GM18520 (cell line): ENCODE measurements around the gene SLC25A17.
"Not testable (repeated sequence)": the region's sequence is repeated elsewhere in the genome, so short reads cannot be mapped to it uniquely, and the experiment has no call there.

Experiments
- ATAC-seq: cut with Tn5 transposase; IDR thresholded peaks from one replicate; pipeline ENCODE4 v1.9.1; 2021; ENCODE audit not compliant: unreplicated experiment

SLC25A17 gene

DNA sequence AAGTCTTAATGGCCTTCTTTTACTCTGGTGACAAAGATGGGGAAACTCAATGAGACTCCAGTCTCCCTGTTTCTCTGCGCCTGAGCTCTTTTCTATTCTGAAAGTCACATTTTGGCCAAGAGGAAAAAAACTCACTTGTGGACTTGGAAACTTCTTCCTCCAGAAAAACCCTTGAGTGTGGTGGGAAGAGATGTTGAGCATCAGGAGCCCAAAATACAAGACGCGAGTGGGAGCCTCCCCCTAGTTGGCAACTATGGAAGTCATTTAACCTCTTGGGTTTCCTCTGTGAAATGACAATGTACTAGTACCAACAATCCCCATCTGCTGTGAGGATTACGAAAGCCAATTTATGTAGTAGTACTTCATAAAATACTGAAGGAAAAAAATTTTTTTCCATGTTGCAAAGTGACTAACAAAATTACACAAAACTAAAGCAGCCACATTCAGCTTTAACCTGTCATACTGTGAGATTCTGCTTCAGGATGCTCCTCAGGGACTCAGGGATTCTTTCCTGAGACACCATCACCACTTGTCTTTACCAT is 524 bp upstream of the SLC25A17 start:
- no peak for ATAC-seq

DNA sequence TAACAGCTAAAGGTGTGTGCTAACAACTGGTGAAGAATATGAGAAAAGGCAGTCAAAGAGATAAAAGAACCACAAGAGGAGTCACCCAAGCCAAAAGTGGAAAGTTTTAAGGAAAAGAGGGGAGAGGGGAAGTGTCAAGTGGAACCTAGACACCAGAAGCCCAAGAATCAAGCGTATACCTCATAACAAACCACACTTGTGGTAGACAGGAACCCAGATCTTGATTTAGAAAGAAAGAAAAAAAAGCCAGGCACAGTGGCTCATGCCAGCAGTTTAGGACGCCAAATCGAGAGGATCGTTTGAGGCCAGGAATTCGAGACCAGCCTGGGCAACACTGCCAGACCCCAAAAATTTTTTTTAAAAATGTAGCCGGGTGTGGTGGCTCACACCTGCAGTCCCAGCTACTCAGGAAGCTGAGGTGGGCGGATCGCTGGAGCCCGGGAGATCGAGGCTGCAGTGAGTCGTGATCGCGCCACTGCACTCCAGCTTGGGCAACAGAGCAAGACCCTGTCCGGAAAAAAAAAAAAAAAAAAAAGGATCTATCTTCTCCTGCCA is 877 bp downstream of the SLC25A17 start:
- no peak for ATAC-seq

- no peak for ATAC-seq
Observed at GRCh38 chr22:40817737-40818136, 1.4 kb downstream of the SLC25A17 start.

- no peak for ATAC-seq
Observed at GRCh38 chr22:40813912-40814315, 5.2 kb downstream of the SLC25A17 start.

DNA sequence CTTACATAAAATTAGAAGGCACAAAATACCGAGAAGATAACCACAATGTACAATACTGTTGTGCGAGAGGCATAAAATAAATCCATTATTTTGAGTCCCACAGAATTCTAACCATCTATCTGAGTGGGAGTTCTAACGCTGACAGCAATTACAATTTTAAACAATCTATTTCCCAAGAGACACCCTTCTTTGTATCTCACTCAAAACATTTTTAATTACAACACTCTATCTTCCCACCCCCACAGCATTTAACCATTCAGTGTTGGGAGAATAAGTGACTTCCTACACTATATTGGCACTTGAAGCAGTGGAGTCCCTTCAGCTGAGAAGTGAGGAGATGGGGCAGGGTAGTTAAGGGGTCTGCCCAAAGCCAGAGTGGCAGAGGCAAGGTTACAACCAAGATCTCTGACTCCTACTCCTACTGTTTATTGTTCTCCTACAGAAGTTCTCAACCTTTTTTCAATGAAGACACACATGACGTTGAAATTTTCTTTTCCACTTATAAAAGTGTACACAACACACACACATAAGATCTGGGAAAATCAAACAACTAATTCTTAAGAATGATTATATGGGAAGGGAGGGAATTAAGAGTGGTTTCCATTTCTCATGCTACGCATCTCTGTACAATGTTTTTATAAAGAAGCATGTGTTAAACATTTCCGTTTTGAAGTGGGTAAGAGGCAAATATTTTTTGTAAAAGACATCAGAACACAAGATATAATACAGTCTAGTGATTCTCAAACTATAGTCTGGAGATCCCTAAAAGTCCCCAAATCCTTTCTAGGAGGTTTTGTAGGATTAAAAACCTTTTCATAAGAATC is 10.9 kb downstream of the SLC25A17 start:
- no peak for ATAC-seq

DNA sequence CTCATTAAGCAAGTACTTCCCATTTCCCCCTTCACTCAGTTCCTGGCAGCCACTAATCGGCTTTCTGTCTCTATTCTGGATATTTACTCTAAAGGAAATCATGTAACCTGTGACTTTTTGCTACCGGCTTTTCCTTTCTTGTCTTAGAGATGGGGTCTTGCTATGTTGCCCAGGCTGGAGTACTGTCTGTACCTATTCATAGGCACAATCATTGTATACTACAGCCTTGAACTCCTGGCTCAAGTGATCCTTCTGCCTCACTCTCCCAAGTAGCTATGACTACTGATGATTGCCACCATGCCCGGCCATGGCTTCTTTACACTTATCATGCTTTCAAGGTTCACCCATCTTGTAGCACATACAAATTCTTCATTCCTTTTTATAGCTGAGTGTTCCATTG is 12.4 kb downstream of the SLC25A17 start:
- ATAC-seq = no peak

- ATAC-seq = no peak
Observed at GRCh38 chr22:40805699-40806203, 13.4 kb downstream of the SLC25A17 start.

DNA sequence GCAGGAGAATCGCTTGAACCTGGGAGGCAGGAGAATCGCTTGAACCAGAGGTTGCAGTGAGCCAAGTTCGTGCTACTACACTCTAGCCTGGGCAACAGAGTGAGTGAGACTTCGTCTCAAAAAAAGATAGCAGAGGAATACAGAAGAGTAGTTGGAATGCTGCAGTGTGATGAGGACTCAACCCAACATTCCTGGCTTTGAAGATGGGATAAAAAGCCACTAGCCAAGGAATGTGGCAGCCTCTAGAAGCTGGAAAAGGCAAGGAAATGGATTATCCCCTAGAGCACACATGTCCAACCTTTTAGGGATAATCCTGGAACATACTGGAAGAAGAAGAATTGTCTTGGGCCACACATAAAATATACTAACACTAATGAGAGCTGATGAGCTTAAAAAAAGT is 13.9 kb downstream of the SLC25A17 start:
- no peak for ATAC-seq

DNA sequence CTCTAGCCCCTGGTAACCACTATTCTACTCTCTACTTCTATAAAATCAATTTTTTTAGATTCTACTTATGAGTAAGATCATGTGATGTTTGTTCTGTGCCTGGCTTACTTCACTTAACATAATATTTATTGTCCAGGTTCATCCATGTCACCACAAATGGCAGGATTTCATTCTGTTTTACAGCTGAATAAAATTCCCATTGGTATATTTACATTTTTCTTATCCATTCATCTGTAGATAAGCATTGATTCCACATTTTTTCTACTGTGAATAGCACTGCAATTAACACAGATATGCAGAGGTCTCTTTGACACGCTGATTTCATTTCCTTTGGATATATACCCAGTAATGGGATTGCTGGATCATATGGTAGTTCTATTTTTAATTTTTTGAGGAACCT is 15.8 kb downstream of the SLC25A17 start:
- no peak for ATAC-seq

GRCh38 chr22:40799008-40799407 is 20.1 kb downstream of the SLC25A17 start:
- ATAC-seq = no peak

DNA sequence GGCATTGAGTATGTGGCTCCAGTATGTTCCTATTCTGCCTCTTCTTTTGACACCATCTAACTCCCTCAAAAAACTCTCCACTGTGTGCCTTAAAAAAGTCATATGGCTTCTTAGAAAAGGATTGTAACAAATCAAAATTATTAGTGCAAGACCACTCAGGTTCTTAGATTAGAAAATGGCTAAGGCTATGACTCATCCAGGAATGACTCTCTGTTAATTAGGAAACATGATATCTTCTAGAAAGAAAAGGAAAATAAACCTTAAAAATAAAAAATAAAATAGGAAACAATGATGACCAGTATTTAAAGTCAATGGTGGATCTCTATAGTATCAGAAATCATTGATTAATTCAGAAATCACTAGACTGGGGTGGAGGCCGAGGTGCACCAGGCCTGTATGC is 21.7 kb downstream of the SLC25A17 start:
- no peak for ATAC-seq

- ATAC-seq = no peak
Observed at GRCh38 chr22:40792451-40792850, 26.7 kb downstream of the SLC25A17 start.

DNA sequence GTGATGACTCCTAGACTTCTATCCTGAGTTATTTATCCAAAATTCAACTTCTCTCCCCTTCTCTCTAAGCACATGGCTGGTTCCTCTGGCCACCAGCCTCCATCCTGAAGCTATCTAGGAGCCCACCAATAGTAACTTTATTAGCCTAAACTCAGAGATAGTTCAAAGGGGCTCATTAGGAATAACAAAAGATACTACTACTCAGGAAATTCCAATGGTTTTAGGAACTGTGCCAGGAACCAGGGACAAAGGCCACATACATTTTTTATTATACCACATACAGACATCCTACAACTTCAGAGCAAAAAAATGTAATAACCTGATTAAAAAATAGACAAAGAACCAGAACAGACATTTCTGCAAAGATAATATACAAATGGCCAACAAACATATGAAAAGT is 27.9 kb downstream of the SLC25A17 start:
- ATAC-seq = no peak

DNA sequence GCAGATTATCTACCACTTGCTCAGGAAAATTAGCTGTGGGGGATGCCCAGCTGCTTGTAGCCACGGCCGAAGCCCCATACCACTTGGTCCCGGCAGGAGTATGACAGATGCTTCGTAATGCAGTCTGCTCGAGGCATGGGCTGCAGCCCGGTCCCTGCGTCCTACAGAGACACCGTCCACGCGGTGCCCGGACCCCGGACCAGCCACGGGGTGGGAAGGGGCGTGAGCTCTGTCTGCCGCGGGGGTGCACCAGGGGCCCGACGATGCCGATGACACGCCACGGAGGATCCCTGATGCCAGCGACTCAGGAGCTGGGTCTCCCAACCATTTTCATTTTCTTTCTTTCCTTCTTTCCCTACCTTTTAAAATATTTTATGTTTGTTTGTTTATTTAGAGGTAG is 30.0 kb downstream of the SLC25A17 start:
- ATAC-seq = no peak

GRCh38 chr22:40782521-40782920 is 36.6 kb downstream of the SLC25A17 start:
- no peak for ATAC-seq

DNA sequence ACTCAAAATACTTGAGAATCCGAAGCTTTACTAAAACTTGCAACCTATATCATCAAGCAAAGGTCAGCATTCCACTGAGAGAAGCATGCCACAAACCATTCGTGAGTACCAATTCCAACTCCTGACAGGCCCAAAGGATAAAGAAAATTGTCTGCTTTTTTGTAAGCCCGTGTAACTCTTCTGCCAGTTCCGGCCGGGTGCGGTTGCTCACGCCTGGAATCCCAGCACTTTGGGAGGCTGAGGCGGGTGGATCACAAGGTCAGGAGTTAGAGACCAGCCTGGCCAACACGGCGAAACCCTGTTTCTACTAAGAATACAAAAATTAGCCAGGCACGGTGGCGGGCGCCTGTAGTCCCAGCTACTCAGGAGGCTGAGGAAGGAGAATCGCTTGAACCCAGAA is 37.4 kb downstream of the SLC25A17 start:
- ATAC-seq = not testable (repeated sequence)

DNA sequence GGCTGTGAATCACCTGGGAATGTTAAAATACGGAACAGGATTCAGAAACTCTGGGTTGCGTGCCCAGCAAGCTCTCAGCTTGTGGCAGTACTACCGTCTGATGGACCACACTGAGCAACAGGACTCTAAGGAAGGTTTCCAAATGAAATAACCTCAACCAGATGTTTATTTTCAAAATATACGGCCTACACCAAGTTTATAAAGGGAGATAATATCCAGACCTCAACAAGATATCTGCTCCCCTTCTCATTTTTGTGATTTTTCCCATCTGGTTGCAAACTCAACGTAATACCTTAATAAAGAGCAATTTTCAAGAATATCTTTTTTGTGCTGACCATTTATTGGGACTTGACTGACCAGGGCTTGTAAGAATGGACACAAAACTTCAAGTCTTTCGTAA is 49.4 kb downstream of the SLC25A17 start:
- no peak for ATAC-seq

DNA sequence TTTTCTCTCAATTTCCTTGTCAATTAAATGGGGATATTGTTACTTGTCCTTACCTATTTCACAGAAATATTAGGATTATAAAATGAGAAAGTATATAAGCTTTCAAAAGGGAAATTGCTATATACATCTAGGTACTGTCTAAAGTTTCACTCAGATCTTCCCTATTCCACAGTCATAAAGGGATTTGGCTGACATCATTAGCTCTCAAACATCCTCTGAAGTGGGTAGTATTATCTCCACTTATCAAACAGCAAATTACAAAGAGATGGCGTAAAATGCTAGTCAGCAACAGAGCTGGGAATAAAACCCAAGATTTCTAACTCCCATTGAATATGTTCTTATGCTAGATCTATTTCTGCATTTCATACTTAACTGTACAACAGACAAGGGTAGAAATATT is 50.9 kb downstream of the SLC25A17 start:
- ATAC-seq = no peak

DNA sequence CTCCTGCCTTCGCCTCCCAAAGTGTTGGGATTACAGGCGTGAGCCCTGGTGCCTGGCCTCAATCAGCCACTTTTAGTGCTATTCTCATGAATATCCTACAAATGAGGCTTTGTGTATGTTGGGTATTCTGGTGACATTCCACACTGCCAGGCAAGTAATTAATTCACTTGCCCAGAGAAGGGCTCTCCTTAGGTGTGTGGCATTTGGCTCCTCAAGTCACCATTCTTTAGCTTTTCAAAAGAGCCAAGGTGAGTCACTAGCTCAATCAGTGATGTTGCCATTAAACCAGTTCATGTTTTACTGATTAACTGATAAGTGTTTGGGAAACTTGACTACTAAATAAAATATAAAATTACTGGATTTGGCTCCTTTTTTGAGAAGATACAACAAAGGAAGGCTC is 52.2 kb downstream of the SLC25A17 start:
- no peak for ATAC-seq

DNA sequence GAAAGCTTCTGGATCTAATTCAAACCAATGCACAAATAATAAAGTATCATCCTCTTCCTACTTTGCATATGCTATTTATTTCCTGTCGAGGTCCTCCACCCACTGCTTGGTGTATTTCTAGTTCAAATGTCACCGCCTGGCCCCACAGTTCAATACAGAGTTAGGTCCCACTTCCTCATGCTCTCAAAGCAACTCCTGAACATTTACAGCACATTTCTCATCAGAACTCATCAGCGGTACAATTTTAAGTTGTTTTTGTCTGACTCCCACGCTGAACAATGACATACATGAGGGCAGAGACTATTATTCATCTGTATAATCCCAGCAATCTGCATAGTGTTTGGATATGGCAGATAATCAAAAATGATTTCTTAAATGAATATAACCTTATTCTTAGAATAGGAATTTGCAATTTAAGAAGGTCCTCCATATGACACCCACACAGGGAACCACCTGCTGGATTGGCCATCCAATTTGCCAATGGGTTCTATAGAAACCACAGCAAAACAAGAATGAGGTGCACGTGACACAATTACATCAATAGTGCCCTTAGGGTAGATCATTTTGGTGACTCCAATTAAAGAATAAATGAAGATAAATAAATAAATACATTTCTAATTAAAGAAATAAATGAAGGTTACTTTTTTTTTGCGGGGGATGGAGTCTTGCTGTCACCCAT is 54.2 kb downstream of the SLC25A17 start:
- ATAC-seq = no peak

- no peak for ATAC-seq
Observed at GRCh38 chr22:40759294-40759840, 59.8 kb downstream of the SLC25A17 start.
